NCI-H2081 (cell line): Measurements from ENCODE around the gene PDK2.

Source experiments
- DNase-seq, 2 experiments: peaks; one replicate each; lab custom pipeline; 2025; lab: John Stamatoyannopoulos, UW

PDK2 gene

DNA sequence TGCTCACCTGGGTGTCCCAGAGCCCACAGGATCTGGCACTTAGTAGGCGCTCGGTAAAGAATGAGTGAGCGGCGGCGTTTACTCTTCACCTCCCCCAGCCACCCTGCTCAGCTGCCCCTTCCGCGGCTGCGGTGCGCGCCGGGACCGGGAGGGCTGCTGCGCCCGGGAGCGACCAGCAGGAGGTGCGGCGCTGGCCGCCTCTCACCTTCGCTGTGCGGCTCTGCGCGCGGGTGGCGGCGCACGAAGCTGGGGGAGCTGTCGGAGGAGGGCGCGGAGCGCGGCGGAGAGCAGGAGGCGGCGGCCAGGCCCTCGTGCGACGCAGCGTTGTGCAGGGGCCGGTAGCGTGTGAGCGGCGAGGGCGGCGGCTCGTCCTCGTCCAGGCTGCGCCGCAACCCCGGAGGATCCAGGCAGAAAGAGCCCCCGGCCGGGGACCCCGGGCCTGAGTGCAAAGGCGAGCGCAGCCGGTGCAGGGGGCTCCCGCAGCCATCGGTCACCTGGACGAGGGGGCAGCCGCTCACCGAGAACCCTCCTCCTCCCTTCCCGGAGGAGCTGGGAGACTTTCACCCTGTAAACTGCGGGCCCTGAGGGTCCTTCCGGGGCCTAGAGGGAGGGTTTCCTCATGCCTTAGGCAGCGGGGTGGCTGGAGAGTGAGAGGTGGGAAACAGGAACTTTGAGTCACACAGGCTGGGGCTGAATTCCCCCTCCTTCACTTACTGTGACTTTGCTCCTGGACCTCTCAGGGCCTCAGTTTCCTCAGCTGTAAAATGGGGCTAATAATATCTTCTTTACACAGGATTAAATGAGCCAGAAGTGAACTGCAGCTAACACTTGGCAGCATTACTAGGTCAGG is 22.3 kb downstream of the PDK2 start:
- DNase-seq: peak; percentile 68 to 75

DNA sequence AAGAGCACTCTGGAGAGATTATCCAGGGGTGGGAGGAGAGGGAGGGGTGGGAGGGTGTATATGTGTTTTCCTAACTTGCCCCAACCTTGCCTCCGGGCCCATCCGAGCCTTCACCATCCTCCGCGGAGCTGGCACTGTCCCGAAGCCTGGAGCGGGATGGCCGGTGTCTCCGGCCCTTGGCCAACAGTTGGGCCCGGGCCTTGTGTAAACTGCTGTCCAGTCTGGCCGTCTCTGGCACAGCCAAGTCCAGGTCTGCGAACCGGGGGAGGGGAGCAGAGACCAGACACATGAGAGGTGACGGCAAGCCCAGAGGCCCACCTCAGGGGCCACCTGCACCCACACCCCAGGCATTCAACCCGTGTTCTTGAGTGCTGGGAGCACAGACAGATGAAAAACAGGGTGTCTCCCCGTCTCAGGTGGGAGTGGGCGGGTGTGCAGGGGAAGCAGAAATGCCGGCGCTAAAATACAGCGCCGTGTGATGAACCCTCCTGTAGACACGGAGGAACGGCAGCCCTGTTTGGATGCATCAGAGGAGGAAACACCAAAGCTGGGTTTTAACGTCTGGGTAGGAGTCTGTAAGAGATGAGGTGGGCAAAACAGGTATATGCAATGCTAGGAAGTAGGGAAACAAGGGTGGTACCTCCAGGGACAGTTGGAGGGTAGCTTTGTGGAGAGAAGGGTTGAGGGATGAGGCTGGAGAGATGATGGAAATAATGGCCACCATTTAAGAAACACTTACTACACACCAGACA is 23.1 kb downstream of the PDK2 start:
- no peak for DNase-seq

DNA sequence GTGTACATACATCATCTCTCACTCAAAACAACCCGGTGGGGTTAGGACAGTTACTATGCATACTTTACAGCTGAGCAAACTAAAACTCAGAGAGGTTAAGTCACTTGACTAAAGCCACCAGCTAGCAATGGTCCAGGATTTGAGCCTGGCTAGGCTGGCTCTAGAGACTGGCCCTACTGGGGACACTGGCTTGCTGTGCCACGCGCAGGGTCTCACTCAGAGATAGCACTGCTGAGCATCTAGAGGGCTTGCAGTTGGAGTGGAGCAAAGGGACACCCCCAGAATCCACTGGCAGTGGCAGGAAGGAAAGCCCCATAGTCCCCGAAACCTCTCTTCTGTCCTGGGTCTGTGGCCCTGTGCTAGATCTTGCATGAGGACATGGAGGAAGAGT is 23.7 kb downstream of the PDK2 start:
- no peak for DNase-seq

DNA sequence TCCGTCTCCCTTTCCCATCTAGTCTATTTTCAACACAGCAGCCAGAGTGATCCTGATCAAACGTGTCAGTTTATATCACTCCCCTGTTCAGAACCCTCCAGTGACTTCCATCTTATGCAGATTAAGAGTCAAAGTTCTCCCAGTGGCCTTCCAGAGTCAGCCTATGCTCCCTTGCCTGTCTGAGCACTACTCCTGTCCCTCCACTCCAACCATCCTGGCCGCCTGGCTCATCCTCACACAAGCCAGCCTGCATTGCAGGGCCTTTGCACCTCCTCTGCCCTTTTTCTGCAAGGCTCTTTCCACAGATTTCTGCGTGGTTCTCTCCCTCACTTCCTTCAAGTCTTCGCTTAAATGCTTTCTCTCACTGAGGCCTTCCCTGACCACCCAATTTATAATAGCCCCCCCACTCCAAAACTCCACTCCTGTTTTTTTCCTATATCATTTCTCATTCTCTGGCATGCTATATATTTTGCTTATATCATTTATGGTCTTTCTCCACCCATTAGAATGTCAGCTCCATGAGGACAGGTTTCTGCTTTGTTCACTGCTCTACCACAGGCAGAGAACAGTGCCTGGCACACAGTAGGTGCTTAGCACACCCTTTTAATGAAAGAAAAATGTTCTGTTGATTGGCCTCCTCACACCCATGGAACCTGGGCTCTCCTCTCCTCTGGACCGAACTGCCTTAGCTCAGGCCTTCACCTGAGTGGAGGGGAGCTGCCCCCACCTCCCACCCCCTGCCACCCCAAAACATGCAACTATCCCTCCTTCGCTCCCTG is 25.5 kb downstream of the PDK2 start:
- DNase-seq: no peak

DNA sequence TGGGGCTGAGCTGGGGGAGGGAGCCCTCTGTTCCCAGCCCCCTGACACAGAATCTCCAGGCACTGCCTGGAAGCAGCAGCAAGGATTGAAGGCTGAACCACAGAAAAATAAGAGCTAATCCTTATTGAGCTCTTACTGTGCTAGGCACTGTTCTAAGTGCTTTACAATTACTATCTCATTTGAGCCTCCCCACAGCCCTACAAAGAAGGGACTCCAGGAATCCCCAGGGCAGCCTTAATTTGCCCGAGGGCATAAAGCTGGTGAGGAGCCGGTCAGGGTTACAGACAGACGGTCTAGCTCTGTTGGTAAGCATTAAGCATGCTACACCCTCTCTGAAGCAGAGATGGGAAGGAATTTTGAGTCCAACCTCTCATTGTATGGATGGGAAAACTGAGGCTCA is 27.8 kb downstream of the PDK2 start:
- no peak for DNase-seq

DNA sequence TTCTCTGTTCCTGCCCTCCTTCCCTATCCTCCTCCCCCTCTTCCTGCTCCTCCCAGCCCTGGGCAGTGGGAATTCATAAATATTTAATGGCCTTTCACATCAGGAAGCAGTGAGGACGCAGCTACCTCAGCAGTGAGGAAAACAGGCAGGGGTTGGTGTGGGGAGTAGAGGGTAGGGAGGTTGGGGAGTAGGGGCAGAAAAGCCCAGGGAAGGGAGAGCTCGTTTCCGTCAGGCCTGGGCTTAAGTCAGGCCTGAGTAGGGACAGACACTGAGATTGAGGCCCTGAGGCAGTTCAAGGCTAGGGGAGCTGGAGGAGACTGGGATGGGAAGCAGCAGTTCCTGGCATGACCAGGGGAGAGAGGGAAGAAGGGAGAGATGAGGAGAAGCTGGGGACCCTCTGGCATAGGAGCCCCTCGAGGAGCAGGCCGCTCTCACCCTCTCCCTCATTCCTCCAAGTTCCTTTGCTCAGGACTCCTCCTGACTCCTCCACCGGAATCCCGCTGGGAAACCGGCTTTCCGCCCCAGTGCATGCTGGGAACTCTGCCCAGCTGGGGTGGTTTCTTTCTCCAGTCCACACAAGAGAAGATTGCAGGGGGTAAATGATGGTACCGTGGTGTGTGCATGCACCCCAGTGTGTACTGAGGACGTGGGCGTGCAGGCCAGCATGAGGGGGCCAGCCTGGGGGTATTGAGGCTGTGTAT is 28.6 kb downstream of the PDK2 start:
- peak; percentile 62 to 76 for DNase-seq

DNA sequence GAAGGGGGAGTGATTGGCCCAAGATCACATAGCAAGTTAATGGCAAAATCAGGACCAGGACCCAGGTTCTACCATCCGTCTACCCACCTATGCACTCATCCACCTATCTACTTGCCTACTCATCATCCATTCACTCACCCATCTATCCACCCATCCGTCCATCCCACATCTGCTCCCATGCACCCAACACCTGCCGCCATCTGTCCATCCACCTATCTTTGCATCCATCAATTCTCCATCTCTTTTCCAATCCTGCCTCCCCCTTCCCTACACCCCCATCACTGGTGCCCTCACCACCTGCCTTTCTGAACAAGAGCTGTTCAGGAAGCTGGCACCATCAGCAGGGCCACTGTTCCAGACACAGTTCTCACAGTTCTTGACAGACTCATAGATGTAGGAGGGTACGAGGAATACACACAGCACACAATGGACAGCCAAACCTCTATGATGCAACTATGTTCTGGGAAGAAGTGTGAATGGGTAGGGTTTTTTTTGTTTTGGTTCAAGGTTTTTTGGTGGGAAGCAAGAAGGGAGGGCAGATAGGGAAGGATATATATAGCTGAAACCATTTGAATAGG is 30.4 kb downstream of the PDK2 start:
- no peak for DNase-seq

DNA sequence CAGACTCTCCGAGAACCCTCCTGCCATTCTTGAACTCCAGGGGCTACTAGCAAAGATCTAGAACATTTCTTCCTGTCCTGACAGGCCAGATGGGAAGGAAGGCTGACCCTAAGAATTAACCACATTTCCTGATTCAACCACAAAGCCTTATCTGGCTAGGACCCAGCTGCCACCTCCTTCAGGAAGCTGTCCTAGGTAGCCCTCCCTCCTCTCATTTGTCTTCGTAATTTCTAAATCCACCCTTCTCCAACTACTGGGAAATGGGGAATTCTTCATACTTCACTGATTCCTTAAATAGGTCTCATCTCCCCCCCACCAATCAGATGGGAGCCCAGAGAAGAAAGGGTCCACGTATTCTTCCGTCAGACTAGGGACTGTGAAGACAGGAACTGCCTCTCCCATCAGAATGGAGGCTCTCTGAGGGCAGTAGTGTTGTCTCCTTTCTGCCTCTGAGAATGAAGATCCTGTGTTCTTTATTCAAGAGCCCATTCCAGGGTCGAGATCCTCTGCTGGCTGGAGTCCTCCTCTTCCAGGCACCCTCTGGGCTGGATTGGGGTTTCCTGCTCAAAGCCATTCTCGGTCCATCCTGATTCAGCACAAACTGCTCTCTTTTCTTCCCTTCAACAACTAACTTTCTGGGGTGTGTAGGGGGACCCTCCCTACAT is 32.7 kb downstream of the PDK2 start:
- no peak for DNase-seq

DNA sequence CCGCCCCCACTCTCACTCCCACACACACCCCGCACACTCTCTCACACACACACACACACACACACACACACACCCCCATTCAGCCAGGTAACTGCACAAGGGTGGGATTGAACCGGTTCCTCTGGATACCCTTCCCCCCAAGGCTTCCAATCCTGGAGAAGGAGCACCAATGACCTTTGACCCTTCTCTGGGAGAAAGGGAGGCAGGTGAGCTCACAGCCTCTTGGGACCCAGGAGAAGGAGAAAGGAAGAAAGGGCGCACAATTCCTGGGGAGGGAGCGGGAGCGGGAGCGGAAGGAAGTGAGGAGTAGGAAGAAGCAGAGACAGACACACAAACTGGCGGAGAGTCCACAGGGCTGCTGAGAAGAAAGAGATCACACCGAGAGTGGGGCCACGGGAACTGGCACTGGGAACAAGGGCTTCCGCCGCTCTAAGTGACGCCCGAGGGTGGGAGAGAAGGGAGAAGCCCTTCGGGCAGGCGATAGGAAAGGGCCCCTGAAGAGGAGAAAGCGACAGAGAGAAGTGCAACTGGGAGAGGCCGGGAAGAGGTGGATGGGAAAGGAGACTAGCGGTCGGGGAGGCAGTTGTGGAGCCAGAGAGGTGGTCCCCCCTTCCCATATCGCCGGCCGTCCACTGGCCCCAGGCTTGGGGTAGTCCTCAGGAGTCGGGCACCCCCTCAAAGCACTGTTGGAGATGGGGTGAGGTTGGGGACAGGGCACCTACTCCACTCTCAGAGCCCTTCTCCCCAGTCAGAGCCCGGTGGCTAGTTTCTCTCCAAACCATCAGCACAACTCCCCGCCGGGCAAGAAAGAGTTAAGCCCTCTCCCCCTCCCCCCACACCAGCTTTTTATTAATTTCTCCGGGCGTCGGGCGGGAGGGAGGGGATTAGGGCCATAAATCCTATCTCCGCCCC is 33.5 kb downstream of the PDK2 start:
- no peak for DNase-seq

DNA sequence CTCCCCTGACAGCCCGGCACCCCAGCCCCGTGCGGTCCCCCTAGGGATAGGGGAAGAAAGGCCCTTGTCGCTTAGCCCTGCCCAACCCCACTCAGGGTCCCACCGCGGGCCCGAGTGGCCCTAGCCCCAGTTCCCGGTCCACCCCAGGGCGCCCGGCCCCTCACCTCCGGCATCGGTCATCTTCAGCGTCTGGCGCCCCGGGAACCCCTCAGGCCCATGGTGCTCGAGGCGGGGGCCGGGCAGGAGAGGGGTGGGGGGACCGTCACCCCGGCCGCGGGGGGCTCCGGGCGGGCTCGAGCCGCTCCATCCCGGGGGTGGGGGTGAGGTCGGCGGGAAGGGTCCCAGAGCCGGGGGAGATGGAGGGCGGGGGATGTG is 34.2 kb downstream of the PDK2 start:
- no peak for DNase-seq

DNA sequence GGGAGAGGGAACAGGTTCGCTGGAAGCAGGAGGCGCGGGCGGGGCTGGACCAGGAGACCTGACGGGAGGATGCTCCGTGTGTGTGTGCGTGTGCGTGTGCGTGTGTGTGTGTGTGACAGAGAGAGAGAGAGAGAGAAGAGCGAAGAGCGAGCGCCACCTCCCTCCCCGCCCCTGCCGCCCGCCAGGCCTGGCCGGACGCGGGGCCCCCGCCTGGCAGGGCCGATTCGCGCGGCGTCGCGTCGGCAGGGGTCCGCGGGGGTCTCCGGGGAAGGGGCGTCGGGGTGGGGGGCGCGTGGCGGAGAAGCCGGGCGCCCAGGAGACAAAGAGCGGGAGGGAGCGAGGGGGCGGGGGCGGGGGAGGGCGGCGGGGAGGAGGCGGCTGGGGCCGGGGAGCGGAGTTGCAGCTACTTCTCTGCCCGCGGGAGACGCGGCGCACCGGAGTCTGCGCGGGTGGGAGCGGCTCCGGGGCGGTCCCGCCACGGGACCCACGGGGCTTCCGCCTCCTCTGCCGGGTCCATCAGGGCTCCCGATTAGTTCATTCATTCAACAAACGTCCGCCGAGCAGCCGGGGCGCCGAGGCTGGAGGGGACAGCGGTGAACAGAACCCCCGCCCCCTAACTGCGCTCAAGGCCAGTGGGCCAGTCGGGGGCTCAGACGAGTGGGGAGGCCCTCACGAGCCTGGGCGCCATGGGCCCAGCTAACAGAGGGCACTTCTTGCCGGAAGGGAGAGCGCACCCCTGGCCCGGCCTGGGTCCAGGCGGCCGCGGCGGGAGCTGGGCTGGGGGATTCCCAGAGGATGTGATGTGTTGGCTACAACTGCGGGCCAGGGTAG is 34.8 kb downstream of the PDK2 start, which contains the start of gene SAMD14:
Gene SAMD14, minus strand, starts transcription at position 433 of the 831 bp plus-strand sequence. CDS start 5,201 bp downstream, outside the sequence.
- DNase-seq: peak in 1 of 2 experiments; percentile 30

DNA sequence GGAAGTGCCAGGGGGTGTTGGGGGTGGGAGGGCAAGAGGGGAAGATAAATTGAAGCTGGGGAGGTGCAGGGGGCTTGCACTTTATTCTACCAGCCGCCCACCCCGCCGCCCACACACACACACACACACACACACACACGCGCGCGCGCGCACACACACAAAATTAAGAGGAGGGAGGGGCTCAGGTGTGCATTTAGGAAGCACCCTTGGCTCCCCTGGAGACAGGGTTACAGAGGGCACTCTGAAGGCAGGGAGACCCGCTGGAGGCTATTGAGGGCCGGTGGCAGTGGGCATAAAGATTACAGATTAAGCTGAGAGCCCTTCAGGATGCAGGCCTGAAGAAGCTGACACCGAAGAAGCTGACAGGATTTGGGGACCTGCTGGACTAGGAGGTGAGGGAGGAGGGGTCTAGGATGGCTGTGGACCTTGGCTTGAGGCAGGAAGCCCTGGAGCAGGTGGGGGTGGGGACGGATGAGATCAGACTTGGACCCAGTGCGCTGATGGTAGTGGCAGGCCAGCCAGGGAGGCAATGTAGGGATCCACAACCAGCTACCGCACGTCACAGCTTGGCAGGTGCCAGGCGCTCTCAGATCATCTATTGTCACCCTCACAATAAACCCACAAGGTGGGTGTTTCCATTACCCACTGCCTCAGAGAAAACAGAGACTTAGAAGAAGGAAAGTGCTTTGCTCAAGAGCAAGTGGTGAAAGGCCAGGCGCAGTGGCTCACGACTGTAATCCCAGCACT is 35.6 kb downstream of the PDK2 start:
- peak in 1 of 2 experiments; percentile 16 for DNase-seq

DNA sequence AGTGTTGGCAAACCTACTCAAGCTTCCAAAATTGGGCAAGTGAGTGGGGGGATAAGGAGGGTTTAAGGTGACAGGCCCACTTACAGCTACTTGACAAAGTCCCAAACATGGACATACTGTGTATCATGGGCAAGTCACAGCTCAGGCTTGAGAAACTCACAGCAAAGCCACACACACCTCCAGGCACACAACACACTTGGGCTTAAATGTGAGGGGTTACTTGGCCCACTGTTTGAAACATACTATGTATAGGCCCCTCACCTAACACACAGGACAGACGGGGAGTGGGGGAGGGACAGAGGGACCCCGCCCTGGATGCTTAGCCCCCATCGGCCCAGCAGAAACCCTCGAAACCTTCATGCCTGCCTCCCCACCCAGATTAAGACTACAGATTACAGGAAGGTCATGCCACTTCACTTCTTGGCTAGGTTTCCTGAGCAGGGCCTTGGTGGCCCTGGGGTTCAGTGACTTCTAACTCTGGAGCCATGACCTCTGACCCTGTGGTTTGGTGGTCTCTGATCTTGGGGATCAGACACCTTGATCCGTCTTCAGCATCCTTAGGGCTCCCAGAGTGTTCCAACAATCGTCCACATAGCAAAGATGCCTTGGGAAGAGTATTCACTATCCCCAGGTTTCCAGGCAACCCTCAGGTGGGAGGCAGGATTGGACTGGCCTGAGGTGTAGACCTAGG is 37.1 kb downstream of the PDK2 start:
- DNase-seq: no peak

DNA sequence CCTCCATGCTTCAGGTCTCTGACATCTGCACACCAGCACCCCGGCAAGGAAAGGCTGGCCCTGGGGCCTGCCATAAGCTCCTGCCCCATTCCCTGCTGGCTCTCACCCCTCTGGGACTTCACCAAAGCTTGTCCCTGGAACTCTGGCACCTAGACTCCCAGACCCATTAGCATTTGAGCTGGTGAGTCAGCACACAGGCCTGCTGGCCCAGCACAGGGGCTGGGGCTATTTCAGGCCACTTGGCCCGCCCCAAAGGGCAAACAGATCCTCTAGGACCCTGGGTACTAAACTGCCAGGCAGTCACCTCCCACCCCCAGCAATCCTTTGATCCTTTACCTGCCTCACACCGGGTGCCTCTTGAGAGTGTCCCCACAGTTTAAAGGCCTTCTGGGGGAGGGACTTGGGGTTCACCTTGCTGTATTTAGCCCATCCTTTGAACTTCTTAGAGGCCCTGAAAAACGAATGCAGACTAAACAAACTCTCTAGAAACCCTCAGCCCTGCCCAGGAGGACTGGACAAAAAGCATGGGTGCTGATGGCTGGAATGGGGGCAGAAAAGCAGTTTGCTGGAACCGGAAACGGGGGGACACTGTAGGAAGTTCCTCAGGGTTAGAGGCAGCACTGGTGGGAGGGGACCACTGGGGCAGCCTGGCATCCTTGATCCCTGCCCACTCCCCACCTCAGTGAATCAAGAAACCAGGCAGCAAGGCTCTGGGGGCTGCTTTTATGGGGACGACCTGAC is 38.0 kb downstream of the PDK2 start:
- no peak for DNase-seq

DNA sequence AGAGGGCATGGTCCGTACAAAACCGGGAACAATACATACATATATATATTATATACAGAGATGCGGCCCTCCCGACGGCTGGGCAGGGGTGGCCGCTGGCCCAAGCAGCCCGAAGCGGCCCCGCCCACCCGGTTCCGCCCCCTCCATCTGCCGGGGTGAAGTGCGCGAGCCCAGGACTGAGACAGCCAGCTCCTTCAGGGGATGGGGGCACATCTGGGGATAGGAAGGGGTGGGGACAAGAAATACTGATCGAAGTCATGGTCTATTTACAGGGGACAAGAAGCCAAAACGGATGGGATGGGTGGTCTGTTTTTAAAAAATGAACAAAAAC is 38.6 kb downstream of the PDK2 start:
- DNase-seq: no peak

DNA sequence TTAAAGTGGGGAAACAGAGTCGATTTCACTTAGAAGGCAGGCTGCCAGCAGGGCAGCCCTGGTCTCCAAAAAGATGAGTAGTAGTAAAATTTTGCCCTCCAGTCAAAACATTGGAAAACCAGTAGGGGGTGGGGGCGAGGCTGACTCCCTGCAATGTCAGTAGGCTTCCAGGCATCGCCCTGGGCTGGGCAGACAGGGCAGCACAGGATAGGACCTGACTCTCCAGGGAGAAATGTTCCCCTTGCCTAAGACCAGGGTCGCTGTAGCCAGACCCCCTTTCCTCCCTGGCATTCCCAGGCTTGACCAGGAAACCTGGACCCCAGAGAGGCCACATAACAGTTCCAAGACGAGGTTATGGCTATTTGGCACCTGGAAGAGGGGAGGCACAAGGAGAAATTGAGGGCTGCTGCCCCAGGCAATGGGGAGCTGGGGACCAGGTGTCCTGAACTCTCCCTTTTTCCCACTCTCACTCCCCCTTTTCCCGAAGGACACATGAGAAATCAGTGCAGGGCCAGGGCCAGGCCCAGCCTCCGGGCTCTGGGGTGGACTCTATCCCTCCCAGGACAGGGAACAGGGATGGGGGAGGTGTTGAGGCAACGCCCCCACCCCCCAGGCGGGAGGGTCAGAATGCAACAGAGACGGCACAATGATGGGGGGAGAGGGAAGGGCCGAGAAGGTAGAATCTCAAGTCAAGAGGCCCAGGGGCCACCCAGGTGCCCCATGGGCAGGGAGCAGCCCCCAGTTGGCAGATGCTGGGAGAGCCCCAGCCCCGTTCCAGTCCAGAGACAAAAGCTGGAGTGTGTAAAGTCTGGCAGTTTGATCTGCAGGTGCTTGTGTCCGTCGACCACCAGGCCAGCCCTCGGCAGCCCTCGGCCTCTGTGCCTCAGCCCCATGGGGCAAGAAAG is 39.3 kb downstream of the PDK2 start:
- DNase-seq: no peak
